Neural progenitor cell (in vitro differentiated cells): Measurements from ENCODE around the gene BPIFA1. TPM values are rescaled to one million over a fixed set of nuclear protein-coding genes. Genes with fewer than 3 reads are reported as not detected.

ENCODE experiments used
- DNase-seq: peaks from one replicate; pipeline ENCODE4 v3.0.0-alpha.2; 2016; ENCODE audit warnings: low spot score
- H2AFZ ChIP-seq: fragments of 200-600 bp; sonication (generic); replicated peaks from 2 replicates; pipeline ENCODE4 v1.6.1; 2016; ENCODE audit warnings: antibody characterized with exemption
- H3F3A ChIP-seq: fragments of 200-600 bp; sonication (generic); 2 replicates; pipeline ENCODE4 v1.6.1; 2016; ENCODE audit warnings: antibody characterized with exemption, low read depth
- H3K27ac ChIP-seq: fragments of 200-600 bp; sonication (generic); 2 replicates; pipeline ENCODE4 v1.5.1; 2016; ENCODE audit warnings: mild to moderate bottlenecking
- H3K27me3 ChIP-seq: fragments of 200-600 bp; sonication (generic); 2 replicates; pipeline ENCODE4 v1.6.1; 2016; ENCODE audit warnings: mild to moderate bottlenecking, moderate library complexity
- H3K36me3 ChIP-seq: fragments of 200-600 bp; sonication (generic); 2 replicates; pipeline ENCODE4 v1.5.1; 2016
- H3K4me1 ChIP-seq: fragments of 200-600 bp; sonication (generic); 2 replicates; pipeline ENCODE4 v1.6.1; 2016; ENCODE audit warnings: mixed run types
- H3K4me2 ChIP-seq: fragments of 200-600 bp; sonication (generic); 2 replicates; pipeline ENCODE4 v1.6.1; 2016
- H3K4me3 ChIP-seq: fragments of 200-600 bp; sonication (generic); 2 replicates; pipeline ENCODE4 v1.5.1; 2016
- H3K79me2 ChIP-seq: fragments of 200-600 bp; sonication (generic); 2 replicates; pipeline ENCODE4 v1.6.1; 2016; ENCODE audit warnings: low read depth
- H3K9ac ChIP-seq: fragments of 200-600 bp; sonication (generic); 2 replicates; pipeline ENCODE4 v1.6.1; 2016
- H3K9me3 ChIP-seq: fragments of 200-600 bp; sonication (generic); 2 replicates; pipeline ENCODE4 v1.5.1; 2016; ENCODE audit warnings: low read depth
- H4K20me1 ChIP-seq: fragments of 200-600 bp; sonication (generic); 2 replicates; pipeline ENCODE4 v1.6.1; 2016; ENCODE audit warnings: low read depth
- H3K27ac Mint-ChIP-seq: 3 replicates; pipeline ENCODE4 v1.8.0; 2021; ENCODE audit warnings: mixed read lengths
- H3K27me3 Mint-ChIP-seq: 2 replicates; pipeline ENCODE4 v1.8.0; 2022; ENCODE audit warnings: low read depth, mild to moderate bottlenecking, inconsistent platforms, moderate library complexity, mixed read lengths; ENCODE audit not compliant: insufficient read depth
- H3K36me3 Mint-ChIP-seq: 3 replicates; pipeline ENCODE4 v1.8.0; 2021; ENCODE audit warnings: mixed read lengths
- H3K4me1 Mint-ChIP-seq: 3 replicates; pipeline ENCODE4 v1.8.0; 2021; ENCODE audit warnings: mixed read lengths
- H3K4me3 Mint-ChIP-seq: 3 replicates; pipeline ENCODE4 v1.8.0; 2021; ENCODE audit warnings: mild to moderate bottlenecking, moderate library complexity, mixed read lengths
- H3K9me3 Mint-ChIP-seq: 3 replicates; pipeline ENCODE4 v1.8.0; 2020; ENCODE audit warnings: mixed read lengths
- CTCF ChIP-seq: fragments of 200-600 bp; sonication (generic); IDR thresholded peaks from 2 replicates; pipeline ENCODE4 v1.5.1; 2017; ENCODE audit warnings: antibody characterized with exemption, mild to moderate bottlenecking
- EZH2 ChIP-seq: fragments of 200-600 bp; sonication (generic); IDR thresholded peaks from 2 replicates; pipeline ENCODE4 v1.6.1; 2017; ENCODE audit warnings: antibody characterized with exemption, mild to moderate bottlenecking, moderate library complexity
- EZH2phosphoT487 ChIP-seq: fragments of 200-600 bp; sonication (generic); IDR thresholded peaks from 2 replicates; pipeline ENCODE4 v1.6.1; 2017; ENCODE audit warnings: antibody characterized with exemption
- total RNA-seq: library from RNA; depleted of rRNA; stranded (reverse); fragments of >200 nt; gene quantifications from 2 replicates; pipeline ENCODE4 v1.2.3, GENCODE V29; 2015; ENCODE audit warnings: low replicate concordance

Gene BPIFA1
- total RNA-seq, 1 donor from 2014 or later, result not detected

GRCh38 chr20:33250666-33251065, 14.9 kb downstream of the BPIFA1 start:
- no peak overlapping the region for H3K9ac ChIP-seq
- H3K79me2 ChIP-seq, result no peaks in the 10 kb centered on the region
- H2AFZ ChIP-seq, result no peak overlapping the region
- Mint-ChIP-seq H3K9me3 (no peaks in the 10 kb centered on the region), H3K36me3 (no peaks in the 10 kb centered on the region), H3K27ac (no peak overlapping the region), H3K27me3 (peaks cover 3% of the 10 kb centered on the region), H3K4me1 (no peaks in the 10 kb centered on the region), H3K4me3 (no peak overlapping the region)
- no peaks in the 10 kb centered on the region for H3K4me1 ChIP-seq
- H3F3A ChIP-seq, result no peaks in the 10 kb centered on the region
- no peaks in the 10 kb centered on the region for H3K36me3 ChIP-seq
- H3K4me3 ChIP-seq, result no peak overlapping the region
- H3K4me2 ChIP-seq, result no peak overlapping the region
- TF ChIP-seq CTCF (no peak), EZH2 (no peak), EZH2phosphoT487 (no peak)
- H3K27me3 ChIP-seq, result no peaks in the 10 kb centered on the region
- H3K9me3 ChIP-seq, result no peaks in the 10 kb centered on the region
- H4K20me1 ChIP-seq, result no peaks in the 10 kb centered on the region
- H3K27ac ChIP-seq, result no peak overlapping the region
- DNase-seq, result no peak

- H3K27ac ChIP-seq, result no peak overlapping the region
- DNase-seq, result no peak
- no peak overlapping the region for H3K4me2 ChIP-seq
- H3K4me1 Mint-ChIP-seq, result no peaks in the 10 kb centered on the region
- H3K36me3 Mint-ChIP-seq, result no peaks in the 10 kb centered on the region
- TF ChIP-seq EZH2, result no peak
- TF ChIP-seq CTCF, result no peak
- no peaks in the 10 kb centered on the region for H3F3A ChIP-seq
- no peaks in the 10 kb centered on the region for H3K9me3 ChIP-seq
- H3K4me1 ChIP-seq, result no peaks in the 10 kb centered on the region
- no peak overlapping the region for H3K4me3 ChIP-seq
- no peaks in the 10 kb centered on the region for H4K20me1 ChIP-seq
- H3K27me3 Mint-ChIP-seq, result peaks cover 3% of the 10 kb centered on the region
- no peak overlapping the region for H3K27ac Mint-ChIP-seq
- H3K79me2 ChIP-seq, result no peaks in the 10 kb centered on the region
- H3K9me3 Mint-ChIP-seq, result no peaks in the 10 kb centered on the region
- no peaks in the 10 kb centered on the region for H3K27me3 ChIP-seq
- no peak overlapping the region for H3K4me3 Mint-ChIP-seq
- H3K9ac ChIP-seq, result no peak overlapping the region
- no peak overlapping the region for H2AFZ ChIP-seq
- no peaks in the 10 kb centered on the region for H3K36me3 ChIP-seq
Measured at GRCh38 chr20:33251496-33251895, 15.7 kb downstream of the BPIFA1 start.

DNA sequence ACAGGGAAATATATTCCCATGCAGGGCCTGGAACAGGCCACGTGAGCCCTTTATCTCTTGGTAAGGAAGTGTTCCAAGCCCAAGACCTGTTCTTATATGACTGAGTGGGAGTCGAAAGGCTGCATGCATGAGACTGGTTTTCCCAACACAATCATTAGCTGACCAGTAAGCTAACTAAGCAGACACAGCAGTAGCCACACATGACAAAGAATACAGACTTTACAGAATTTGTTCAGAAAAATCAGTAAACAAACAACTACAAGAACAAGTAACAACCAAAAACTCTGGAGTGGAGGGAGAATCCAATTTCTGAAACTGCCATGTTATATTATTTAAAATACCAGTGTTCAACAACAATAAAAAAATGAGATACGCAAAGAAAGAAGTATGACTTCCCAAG, 16.7 kb downstream of the BPIFA1 start:
- Mint-ChIP-seq H3K4me3 (no peak overlapping the region), H3K36me3 (no peaks in the 10 kb centered on the region), H3K27me3 (peaks cover 3% of the 10 kb centered on the region), H3K4me1 (no peaks in the 10 kb centered on the region), H3K9me3 (no peaks in the 10 kb centered on the region), H3K27ac (no peak overlapping the region)
- Histone ChIP-seq H3K79me2 (no peaks in the 10 kb centered on the region), H4K20me1 (no peaks in the 10 kb centered on the region), H3K4me1 (no peaks in the 10 kb centered on the region), H2AFZ (no peak overlapping the region), H3K27ac (no peak overlapping the region), H3K9ac (no peak overlapping the region), H3K27me3 (no peaks in the 10 kb centered on the region), H3K4me2 (no peak overlapping the region), H3F3A (no peaks in the 10 kb centered on the region), H3K9me3 (no peaks in the 10 kb centered on the region), H3K36me3 (no peaks in the 10 kb centered on the region), H3K4me3 (no peak overlapping the region)
- TF ChIP-seq EZH2 (no peak), CTCF (no peak), EZH2phosphoT487 (no peak)
- DNase-seq, result no peak

DNA sequence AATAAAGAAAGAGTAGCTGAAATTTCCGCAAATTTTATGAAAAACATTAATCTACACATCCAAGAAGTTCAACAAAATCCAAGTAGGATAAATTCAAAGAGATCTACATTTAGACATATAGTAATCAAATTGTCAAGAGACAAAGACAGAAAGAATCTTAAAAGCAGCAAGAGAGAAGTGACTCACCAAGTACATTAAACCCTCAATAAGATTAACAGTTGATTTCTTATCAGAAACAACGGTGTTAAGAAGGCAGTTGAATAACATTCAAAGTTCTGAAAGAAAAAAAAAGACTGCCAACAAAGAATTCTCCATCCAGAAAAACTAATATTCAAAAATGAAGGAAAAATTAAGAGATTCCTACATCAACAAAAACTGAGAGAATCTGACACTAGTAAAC, 19.2 kb downstream of the BPIFA1 start:
- H3K27me3 Mint-ChIP-seq, result no peaks in the 10 kb centered on the region
- H3K4me1 Mint-ChIP-seq, result no peaks in the 10 kb centered on the region
- no peak for DNase-seq
- H3K27me3 ChIP-seq, result no peaks in the 10 kb centered on the region
- no peak overlapping the region for H3K27ac ChIP-seq
- no peaks in the 10 kb centered on the region for H3K9me3 Mint-ChIP-seq
- H3K9me3 ChIP-seq, result no peaks in the 10 kb centered on the region
- H3K27ac Mint-ChIP-seq, result no peak overlapping the region
- TF ChIP-seq CTCF, result no peak
- TF ChIP-seq EZH2phosphoT487, result no peak
- TF ChIP-seq EZH2, result no peak
- no peaks in the 10 kb centered on the region for H4K20me1 ChIP-seq
- H3K4me1 ChIP-seq, result no peaks in the 10 kb centered on the region
- no peak overlapping the region for H3K9ac ChIP-seq
- no peak overlapping the region for H3K4me3 ChIP-seq
- no peaks in the 10 kb centered on the region for H3K79me2 ChIP-seq
- no peaks in the 10 kb centered on the region for H3K36me3 Mint-ChIP-seq
- no peak overlapping the region for H2AFZ ChIP-seq
- no peaks in the 10 kb centered on the region for H3K36me3 ChIP-seq
- no peak overlapping the region for H3K4me3 Mint-ChIP-seq
- H3K4me2 ChIP-seq, result no peak overlapping the region
- H3F3A ChIP-seq, result no peaks in the 10 kb centered on the region
